GM12872 (cell line): Measurements from ENCODE around the gene VCPKMT.

Experiments
- TF ChIP-seq, protein P1 (sequence below): IDR thresholded peaks from 3 replicates; pipeline ENCODE4 v1.5.1; 2011; ENCODE audit warnings: low read depth, mild to moderate bottlenecking, low read length, moderate library complexity; ENCODE audit not compliant: insufficient read depth

Gene VCPKMT

DNA sequence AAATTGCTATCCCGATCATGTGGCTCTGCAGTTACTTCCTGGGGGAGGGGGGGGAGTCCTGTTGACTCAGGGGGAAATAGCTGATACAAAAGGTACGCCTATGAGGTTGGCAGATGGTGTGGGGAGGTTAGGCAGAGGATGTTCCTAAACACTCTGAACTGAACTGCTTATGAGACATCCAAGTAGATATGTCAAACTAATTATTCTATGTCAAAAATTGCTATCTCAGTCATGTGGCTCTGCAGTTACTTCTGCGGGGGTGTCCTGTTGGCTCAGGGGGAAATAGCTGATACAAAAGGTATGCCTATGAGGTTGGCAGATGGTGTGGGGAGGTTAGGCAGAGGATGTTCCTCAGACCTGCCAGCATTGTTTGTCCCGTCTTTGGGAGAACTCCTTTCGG lies 5.1 kb upstream of the VCPKMT start:
- TF ChIP-seq, protein P1, sequence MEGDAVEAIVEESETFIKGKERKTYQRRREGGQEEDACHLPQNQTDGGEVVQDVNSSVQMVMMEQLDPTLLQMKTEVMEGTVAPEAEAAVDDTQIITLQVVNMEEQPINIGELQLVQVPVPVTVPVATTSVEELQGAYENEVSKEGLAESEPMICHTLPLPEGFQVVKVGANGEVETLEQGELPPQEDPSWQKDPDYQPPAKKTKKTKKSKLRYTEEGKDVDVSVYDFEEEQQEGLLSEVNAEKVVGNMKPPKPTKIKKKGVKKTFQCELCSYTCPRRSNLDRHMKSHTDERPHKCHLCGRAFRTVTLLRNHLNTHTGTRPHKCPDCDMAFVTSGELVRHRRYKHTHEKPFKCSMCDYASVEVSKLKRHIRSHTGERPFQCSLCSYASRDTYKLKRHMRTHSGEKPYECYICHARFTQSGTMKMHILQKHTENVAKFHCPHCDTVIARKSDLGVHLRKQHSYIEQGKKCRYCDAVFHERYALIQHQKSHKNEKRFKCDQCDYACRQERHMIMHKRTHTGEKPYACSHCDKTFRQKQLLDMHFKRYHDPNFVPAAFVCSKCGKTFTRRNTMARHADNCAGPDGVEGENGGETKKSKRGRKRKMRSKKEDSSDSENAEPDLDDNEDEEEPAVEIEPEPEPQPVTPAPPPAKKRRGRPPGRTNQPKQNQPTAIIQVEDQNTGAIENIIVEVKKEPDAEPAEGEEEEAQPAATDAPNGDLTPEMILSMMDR, result no peak

DNA sequence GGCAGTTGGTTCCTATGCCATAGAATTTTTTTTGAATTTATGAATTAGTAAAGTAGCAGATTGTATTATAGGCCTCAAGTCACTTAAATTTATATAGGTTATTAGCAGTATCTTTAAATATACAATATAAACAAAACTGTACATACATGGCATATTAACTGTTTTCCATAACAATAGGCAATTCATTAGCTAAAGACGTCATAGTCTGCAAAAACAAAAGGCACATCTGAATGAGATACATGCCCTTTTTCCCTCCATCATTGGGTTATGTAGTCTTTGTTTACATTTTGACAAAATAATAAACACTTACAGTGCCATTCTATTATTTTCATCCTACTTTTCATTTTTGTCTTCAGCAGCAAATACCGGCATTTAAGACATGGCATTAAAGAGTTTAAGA lies 1.1 kb upstream of the VCPKMT start:
- TF ChIP-seq, protein P1, result no peak

DNA sequence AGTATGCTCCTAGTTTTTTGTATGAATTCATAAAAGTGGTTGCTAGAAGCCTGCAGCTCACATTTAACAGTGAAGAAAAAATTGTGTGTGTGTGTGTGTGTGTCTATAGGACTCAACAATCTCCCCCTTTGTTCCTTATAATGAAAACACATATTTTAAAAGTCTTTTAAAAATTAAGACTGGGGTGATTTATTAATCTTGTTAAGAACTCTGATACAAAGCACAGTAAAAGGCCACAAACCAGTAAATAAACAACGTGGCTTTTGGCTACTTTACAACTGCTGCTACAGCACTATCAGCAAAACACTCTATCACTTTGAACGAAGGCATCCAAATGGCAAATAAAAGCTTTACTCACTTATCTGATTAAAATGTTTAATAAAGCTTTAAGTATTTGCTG lies 594 bp upstream of the VCPKMT start:
- TF ChIP-seq, protein P1, result no peak

DNA sequence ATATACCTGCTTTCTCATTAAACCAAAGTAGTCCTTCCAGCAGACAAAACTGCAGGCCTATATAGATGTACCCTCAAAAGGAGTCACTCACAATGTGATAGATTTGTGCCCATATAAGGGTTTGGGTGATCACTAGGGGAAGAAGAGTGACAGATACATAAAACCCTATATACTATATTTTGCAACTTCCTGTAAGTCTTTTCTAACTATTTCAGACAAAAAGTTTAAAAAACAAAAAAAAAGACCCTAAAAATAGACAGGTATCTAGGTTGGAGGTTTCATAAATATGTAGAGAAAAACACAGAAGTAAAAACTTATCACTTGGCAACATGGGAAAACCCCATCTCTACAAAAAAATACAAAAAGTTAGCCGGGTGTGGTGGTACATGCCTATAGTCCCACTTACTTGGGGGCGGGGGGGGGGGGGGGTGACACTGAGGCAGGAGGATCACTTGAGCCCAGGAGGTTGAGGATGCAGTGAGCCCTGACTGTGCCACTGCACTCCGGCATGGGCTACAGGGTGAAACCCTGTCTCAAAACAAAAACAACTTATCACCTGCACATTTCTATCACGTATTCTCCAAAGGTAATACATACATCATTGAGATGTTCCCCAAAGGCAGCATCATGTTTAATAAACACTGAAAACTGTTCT lies 2.9 kb downstream of the VCPKMT start:
- TF ChIP-seq, protein P1, result no peak

DNA sequence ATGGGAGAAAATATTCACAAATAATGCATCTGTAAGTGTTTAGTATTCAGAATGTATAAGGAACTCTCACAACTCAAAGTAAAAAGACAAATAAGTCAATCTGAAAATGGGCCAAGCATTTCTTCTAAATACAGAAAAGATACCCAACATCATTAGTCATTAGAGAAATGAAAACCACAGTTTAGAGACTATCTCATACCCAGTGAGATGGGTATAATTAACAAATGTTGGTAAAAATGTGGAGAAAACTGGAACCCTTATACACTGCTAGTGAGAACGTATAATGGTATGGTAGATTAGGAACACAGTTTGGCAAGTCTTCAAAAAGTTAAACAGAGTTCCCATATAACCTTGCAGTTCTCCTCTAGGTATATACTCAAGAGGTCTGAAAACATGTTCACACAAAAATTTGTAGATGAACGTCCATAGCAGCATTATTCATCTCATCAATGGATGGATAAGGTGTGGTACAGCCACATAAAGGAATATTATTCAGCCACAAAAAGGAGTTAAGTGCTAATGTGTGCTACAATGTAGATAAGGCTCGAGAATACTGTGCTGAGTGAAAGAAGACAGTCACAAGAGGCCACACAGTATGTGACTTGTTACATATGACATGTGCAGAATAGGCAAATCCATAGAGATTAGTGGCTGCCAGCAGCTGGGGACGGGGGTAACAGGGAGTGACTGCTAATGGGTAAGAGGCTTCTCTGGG lies 5.9 kb downstream of the VCPKMT start:
- TF ChIP-seq, protein P1, result no peak

DNA sequence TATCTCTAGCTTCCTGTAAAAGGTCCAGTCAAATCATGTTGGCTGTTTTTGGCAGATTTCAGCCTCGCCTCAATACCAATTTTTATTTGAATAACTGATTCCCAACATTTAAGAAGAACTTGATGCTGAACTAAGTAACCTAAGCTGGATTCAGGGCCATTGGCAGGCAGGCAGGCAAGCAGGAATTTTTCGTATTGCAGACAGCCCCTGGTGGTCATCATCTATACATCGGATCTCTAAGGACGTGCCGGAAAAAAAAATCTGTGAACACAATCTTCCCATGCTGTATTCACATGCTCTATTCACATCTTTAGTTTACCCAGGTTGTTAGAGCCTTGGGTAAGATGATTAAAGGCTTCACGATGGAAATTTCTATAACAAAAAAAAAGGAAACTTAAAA lies 7.0 kb downstream of the VCPKMT start:
- TF ChIP-seq, protein P1, result peak; percentile 15; the same call in 1 of the 3 replicates

DNA sequence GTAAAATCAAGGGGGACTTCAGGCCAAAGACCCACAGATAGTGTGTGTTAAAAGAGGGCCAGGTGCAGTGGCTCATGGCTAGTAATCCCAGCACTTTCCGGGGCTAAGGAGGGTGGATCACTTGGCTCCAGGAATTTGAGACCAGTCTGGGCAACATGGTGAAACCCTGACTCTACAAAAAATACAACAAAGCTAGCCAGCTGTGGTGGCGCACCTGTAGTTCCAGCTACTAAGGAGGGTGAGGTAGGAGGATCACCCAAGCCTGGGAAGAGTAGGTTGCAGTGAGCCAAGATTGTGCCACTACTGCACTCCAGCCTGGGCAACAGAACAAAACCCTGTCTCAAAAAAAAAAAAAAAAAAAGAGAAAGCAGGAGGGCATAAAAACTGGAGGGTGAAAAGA lies 8.5 kb downstream of the VCPKMT start:
- TF ChIP-seq, protein P1, result no peak
